Measurements from ENCODE around the gene MAK.
"Not testable (repeated sequence)": the region's sequence is repeated elsewhere in the genome, so short reads cannot be mapped to it uniquely, and the experiment has no call there.

Gene MAK

DNA sequence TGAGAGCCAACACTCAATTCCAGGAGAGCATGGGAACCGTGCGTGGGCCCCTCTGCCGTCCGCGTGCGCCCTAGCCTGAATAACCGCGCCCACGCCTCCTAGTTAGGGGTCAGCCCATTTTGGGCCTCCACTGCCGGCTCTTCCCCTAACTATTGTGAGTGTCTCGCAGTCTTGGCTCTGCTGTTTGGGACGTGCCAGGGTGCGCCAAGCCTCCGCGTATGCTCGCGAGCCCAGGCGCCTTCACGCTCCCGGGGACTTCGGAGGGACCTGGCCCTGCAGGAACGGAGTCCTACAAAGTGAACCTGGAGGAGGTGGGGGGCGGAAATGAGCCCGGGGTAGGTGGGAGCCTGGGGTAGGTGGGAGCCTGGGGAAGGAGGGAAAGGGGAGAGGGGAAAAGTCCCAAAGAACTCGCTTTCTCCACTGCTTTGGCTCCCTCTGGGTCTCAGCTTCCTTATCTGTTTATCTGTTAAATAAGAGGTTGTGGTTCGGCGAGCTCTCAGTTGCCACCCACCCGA, 44.4 kb upstream of the MAK start:
- Mint-ChIP-seq H3K27me3 (ENCODE audit: low read depth) (peaks cover 95% of the 10 kb centered on the region), H3K4me1 (peaks cover 4% of the 10 kb centered on the region), H3K27ac (no peak overlapping the region), H3K36me3 (ENCODE audit: low read depth) (no peaks in the 10 kb centered on the region), H3K9me3 (peaks cover 3% of the 10 kb centered on the region), H3K4me3 (peak overlapping the region; percentile 69 to 77 (median 72))
- TF ChIP-seq, protein P1, sequence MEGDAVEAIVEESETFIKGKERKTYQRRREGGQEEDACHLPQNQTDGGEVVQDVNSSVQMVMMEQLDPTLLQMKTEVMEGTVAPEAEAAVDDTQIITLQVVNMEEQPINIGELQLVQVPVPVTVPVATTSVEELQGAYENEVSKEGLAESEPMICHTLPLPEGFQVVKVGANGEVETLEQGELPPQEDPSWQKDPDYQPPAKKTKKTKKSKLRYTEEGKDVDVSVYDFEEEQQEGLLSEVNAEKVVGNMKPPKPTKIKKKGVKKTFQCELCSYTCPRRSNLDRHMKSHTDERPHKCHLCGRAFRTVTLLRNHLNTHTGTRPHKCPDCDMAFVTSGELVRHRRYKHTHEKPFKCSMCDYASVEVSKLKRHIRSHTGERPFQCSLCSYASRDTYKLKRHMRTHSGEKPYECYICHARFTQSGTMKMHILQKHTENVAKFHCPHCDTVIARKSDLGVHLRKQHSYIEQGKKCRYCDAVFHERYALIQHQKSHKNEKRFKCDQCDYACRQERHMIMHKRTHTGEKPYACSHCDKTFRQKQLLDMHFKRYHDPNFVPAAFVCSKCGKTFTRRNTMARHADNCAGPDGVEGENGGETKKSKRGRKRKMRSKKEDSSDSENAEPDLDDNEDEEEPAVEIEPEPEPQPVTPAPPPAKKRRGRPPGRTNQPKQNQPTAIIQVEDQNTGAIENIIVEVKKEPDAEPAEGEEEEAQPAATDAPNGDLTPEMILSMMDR (IDR thresholded peaks at IDR 0.05; ENCODE audit: unreplicated experiment in 3 of 3): no peak

DNA sequence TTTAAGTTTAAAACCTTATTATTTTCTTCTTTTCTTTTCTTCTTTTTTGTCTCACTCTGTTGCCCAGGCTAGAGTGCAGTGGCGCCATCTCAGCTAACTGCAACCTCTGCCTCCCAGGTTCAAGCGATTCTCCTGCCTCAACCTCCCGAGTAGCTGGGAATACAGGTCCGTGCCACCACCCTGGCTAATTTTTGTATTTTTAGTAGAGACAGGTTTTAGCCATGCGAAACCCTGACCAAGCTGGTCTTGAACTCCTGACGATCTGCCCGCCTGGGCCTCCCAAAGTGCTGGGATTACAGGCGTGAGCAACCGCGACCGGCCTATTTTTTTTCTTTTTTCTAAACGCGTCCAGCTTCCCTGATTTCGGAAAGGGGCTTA, 43.9 kb upstream of the MAK start:
- peak overlapping the region; percentile 69 to 77 (median 72) for H3K4me3 Mint-ChIP-seq
- H3K27me3 Mint-ChIP-seq (ENCODE audit: low read depth): peaks cover 95% of the 10 kb centered on the region
- H3K36me3 Mint-ChIP-seq (ENCODE audit: low read depth); H3K27ac Mint-ChIP-seq; H3K9me3 Mint-ChIP-seq; H3K4me1 Mint-ChIP-seq: not testable (repeated sequence)

DNA sequence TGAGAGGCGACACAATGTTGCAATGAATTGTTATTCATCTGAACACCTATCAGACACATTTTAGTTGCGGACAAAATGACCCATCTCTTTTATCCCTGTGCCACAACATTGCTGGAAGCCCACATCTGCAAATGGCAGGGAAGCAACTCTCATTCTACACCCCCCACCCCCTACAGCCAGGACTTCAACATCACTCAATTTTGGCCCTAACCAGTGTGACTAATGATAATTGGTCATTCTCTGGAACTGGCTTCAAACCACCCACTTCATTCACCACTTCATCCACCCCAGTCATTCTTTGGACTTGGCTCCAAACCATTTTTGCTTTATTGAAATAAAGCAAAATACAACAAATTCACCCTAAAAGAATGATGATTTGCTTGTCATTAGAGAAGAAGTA, 42.0 kb upstream of the MAK start:
- Mint-ChIP-seq H3K36me3 (ENCODE audit: low read depth) (no peaks in the 10 kb centered on the region), H3K4me1 (no peaks in the 10 kb centered on the region), H3K27ac (no peak overlapping the region), H3K9me3 (peaks cover 3% of the 10 kb centered on the region), H3K27me3 (ENCODE audit: low read depth) (peaks cover 81% of the 10 kb centered on the region), H3K4me3 (no peak overlapping the region)
- TF ChIP-seq, protein P1 (IDR thresholded peaks at IDR 0.05; ENCODE audit: unreplicated experiment in 3 of 3): no peak

DNA sequence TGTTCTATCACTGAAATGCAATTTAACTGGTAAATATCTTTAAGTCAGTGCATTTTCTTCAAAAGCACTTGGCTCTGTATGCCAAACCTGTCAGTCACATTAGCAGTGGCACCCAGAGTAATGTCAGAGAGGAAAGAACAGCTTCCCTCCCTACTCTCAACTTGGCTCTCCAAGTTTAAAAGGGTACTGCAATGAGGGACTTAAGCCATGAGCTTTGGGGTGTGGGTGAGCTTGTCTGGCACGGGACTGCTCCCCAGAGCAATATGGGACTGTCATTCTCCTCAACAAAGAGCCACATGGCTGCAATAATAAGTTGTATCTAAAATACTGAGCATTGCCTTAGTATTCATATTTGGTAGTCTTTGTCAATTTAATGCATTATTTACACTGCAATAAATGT, 39.5 kb upstream of the MAK start:
- Mint-ChIP-seq H3K27me3 (ENCODE audit: low read depth) (peaks cover 65% of the 10 kb centered on the region), H3K4me3 (no peak overlapping the region), H3K9me3 (peaks cover 3% of the 10 kb centered on the region), H3K27ac (no peak overlapping the region), H3K36me3 (ENCODE audit: low read depth) (no peaks in the 10 kb centered on the region), H3K4me1 (no peaks in the 10 kb centered on the region)
- TF ChIP-seq, protein P1 (IDR thresholded peaks at IDR 0.05; ENCODE audit: unreplicated experiment in 3 of 3): no peak

DNA sequence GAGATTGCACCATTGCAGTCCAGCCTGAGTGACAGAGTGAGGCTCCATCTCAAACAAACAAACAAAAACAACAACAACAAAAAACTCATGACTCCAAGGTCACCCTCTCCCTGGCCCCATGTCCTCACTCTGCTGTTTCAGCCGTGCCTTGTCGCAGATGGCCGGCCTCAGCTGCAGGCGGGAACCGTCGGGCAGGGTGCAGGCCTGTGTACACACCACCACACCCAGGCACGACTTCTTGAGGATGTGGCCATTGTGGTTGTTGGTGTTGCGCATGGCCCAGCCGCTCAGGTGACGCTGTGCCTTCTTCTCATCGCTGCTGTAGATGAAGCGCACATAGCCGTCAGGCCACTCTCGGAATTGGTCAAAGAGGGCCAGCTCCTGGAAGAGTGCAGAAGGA, 38.7 kb upstream of the MAK start:
- Mint-ChIP-seq H3K27me3 (ENCODE audit: low read depth) (peaks cover 56% of the 10 kb centered on the region), H3K4me3 (no peak overlapping the region), H3K9me3 (peaks cover 3% of the 10 kb centered on the region), H3K27ac (no peak overlapping the region), H3K4me1 (no peaks in the 10 kb centered on the region), H3K36me3 (ENCODE audit: low read depth) (no peaks in the 10 kb centered on the region)
- TF ChIP-seq, protein P1 (IDR thresholded peaks at IDR 0.05; ENCODE audit: unreplicated experiment in 3 of 3): no peak

DNA sequence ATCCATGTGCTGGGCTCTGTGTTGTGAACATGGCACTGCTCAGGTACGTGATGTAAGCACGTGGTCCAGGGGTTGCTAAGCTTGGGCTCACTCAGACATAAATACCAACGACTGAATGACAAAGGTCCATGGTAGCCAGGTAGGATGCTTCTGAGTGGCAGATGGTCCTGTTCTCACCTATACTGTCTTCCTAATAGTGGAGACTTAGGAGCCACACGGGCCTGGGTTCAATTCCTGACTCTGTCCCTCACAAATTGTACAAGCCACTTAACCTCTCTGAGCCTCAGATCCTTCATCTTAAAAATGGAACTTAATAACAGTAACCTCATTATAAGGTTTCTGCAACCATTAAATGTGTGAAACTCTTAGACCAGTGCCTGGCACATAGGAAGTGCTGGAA, 36.7 kb upstream of the MAK start:
- Mint-ChIP-seq H3K36me3 (ENCODE audit: low read depth) (no peaks in the 10 kb centered on the region), H3K27ac (no peak overlapping the region), H3K4me1 (no peaks in the 10 kb centered on the region), H3K4me3 (no peak overlapping the region), H3K27me3 (ENCODE audit: low read depth) (peaks cover 36% of the 10 kb centered on the region), H3K9me3 (no peaks in the 10 kb centered on the region)
- TF ChIP-seq, protein P1 (IDR thresholded peaks at IDR 0.05; ENCODE audit: unreplicated experiment in 3 of 3): no peak

All from nephron (organoid).